ENCODE measurements around the gene THUMPD3. TPM values are rescaled to one million over a fixed set of nuclear protein-coding genes. Genes with fewer than 3 reads are reported as not detected.

Gene THUMPD3
- total RNA-seq, 1 donor from 2014 or later = 33.2 TPM

DNA sequence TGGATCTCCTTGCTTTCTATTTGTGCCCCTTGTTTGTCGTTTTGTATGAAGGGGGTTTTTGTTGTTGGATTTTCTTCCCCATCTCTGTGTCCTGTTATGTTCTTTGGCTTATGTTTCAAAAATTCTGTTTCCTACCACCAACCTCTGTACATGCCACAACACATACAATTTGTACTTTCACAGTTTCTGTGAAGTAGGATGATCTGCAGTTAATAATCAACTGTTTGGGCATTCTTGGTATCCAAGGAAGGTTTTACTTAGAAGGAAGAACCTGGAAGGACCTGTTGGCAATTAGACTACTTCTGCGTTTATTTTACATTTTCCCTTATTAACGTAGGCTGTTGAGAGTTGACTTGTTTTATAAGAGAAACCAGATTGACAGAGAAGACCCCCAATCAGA lies 42.9 kb downstream of the THUMPD3 start:
- Histone ChIP-seq H3K36me3 (ENCODE audit: control insufficient read depth, insufficient read depth, low read length) (no peaks in the 10 kb centered on the region), H3K27me3 (ENCODE audit: control insufficient read depth, insufficient read depth, low read length) (no peaks in the 10 kb centered on the region), H3K4me3 (ENCODE audit: low read depth, low read length) (no peak overlapping the region)
- TF ChIP-seq, protein P1, sequence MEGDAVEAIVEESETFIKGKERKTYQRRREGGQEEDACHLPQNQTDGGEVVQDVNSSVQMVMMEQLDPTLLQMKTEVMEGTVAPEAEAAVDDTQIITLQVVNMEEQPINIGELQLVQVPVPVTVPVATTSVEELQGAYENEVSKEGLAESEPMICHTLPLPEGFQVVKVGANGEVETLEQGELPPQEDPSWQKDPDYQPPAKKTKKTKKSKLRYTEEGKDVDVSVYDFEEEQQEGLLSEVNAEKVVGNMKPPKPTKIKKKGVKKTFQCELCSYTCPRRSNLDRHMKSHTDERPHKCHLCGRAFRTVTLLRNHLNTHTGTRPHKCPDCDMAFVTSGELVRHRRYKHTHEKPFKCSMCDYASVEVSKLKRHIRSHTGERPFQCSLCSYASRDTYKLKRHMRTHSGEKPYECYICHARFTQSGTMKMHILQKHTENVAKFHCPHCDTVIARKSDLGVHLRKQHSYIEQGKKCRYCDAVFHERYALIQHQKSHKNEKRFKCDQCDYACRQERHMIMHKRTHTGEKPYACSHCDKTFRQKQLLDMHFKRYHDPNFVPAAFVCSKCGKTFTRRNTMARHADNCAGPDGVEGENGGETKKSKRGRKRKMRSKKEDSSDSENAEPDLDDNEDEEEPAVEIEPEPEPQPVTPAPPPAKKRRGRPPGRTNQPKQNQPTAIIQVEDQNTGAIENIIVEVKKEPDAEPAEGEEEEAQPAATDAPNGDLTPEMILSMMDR (IDR thresholded peaks at IDR 0.05; ENCODE audit: insufficient read depth, low read length, poor library complexity, severe bottlenecking) = no peak
- DNase-seq (ENCODE audit: low read depth) = peak; percentile 39

DNA sequence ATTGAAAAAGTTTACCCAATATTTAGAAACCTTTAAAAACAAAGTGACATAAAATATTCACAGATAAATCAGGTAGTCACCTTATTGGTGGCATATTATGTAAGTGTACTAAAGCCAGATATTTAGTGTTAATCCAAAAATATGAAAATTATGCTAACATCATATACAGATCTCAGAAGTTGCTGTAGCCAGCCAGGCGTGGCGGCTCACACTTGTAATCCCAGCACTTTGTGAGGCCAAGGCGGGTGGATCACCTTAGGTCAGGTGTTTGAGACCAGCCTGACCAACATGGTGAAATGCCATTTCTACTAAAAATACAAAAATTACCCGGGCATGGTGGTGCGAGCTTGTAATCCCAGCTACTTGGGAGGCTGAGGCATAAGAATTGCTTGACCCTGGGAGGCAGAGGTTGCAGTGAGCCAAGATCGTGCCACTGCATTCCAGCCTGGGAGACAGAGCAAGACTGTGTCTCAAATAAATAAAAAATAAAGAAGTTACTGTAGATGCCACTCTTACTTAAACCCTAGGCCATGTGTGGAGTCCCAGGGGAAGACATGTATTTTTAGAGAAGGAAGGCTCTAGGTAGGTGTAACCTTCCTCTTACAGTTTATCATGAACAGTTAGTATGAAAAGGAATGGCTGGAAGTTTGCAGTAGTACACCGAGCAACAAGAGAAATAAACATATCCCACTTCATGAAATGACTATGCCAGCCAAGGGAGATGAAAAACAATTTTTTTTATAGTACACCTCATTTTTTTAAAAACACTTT lies 44.2 kb downstream of the THUMPD3 start:
- no peak for DNase-seq (ENCODE audit: low read depth)
- Histone ChIP-seq H3K36me3 (ENCODE audit: control insufficient read depth, insufficient read depth, low read length) (no peaks in the 10 kb centered on the region), H3K27me3 (ENCODE audit: control insufficient read depth, insufficient read depth, low read length) (no peaks in the 10 kb centered on the region), H3K4me3 (ENCODE audit: low read depth, low read length) (no peak overlapping the region)
- TF ChIP-seq, protein P1 (IDR thresholded peaks at IDR 0.05; ENCODE audit: insufficient read depth, low read length, poor library complexity, severe bottlenecking) = no peak

DNA sequence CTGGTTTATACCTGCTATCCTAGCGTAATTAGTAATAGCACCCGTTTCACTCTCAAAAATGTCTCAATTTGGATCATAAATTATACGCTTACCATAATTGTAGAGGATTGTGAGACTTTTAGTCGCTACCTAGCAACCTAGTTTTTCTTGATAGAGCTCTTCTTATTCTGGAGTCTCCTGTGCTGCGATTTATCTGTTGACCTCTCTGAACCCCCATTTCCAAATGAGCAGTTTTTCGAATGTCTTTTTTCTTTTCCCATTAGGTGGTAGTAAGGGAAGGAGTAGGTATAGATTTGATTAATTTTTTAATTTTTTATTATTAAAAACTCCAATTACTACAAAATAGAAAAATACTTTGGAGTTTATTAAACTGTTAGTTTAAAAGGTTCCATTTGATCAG lies 45.2 kb downstream of the THUMPD3 start:
- no peaks in the 10 kb centered on the region for H3K36me3 ChIP-seq (ENCODE audit: control insufficient read depth, insufficient read depth, low read length)
- TF ChIP-seq, protein P1 (IDR thresholded peaks at IDR 0.05; ENCODE audit: insufficient read depth, low read length, poor library complexity, severe bottlenecking) = no peak
- no peak for DNase-seq (ENCODE audit: low read depth)
- H3K27me3 ChIP-seq (ENCODE audit: control insufficient read depth, insufficient read depth, low read length) = no peaks in the 10 kb centered on the region
- H3K4me3 ChIP-seq (ENCODE audit: low read depth, low read length) = no peak overlapping the region

DNA sequence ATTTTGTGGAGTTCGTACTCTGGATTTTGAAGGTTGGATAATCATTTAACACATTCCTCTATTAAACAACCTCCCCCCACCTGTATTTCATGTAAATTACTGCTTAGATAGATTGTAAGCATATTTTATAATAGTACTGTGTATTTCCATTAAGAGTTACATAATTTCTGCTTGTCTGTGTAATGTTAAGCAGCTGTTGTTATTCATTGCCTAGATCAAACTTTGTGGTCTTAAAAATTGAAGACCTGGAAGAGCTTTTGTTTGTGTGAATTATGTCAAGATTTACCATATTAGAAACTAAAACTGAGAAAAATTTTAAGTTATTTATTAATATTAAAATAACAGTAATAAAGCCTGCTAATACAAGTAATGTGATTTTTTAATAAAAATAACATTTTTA lies 45.7 kb downstream of the THUMPD3 start:
- H3K36me3 ChIP-seq (ENCODE audit: control insufficient read depth, insufficient read depth, low read length) = no peaks in the 10 kb centered on the region

DNA sequence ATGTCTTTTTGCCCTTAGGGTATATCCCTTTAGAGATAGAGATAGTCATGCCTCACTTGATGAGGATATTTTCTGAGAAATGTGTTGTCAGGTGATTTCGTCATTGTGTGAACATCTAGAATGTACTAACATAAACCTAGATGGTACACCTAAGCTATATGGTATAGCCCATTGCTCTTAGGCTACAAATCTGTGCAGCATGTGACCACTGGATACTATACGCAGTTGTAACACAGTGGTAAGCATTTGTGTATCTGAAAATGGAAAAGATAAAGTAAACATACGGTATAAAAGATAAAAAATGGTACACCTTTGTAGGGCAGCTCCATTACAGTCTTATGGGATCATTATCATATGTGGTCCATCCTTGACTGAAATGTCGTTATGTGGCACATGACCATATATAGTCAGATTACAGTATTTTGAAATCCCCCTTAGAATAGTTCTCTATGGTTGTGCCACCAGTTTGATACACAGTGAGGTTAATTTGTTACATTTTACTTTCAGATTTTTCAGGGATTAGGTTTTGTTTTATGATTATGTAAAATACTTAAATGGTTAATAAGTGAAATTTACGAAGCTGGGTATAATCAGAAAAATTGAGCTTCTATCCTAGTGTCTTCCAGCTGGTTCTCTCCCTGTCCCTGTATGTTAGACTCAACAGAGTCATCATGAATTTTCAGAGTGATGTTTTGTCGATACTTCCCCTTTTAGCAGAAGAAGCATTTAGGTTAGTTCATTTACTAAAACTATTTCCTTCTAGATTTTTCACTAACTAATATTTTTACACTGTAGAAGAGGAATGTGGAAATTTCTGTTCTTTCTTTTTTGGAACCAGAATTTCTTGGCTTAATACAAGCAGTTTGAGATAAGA lies 47.4 kb downstream of the THUMPD3 start:
- Histone ChIP-seq H3K27me3 (ENCODE audit: control insufficient read depth, insufficient read depth, low read length) (no peaks in the 10 kb centered on the region), H3K36me3 (ENCODE audit: control insufficient read depth, insufficient read depth, low read length) (no peaks in the 10 kb centered on the region), H3K4me3 (ENCODE audit: low read depth, low read length) (no peak overlapping the region)
- TF ChIP-seq, protein P1 (IDR thresholded peaks at IDR 0.05; ENCODE audit: insufficient read depth, low read length, poor library complexity, severe bottlenecking) = no peak
- DNase-seq (ENCODE audit: low read depth) = no peak

More for the DNA sequence above, 45.7 kb downstream of the THUMPD3 start:
- TF ChIP-seq, protein P1 (IDR thresholded peaks at IDR 0.05; ENCODE audit: insufficient read depth, low read length, poor library complexity, severe bottlenecking) = no peak
- DNase-seq (ENCODE audit: low read depth) = no peak
- H3K4me3 ChIP-seq (ENCODE audit: low read depth, low read length) = no peak overlapping the region
- H3K27me3 ChIP-seq (ENCODE audit: control insufficient read depth, insufficient read depth, low read length) = no peaks in the 10 kb centered on the region
